Measurements from ENCODE around the gene VSX2. TPM values are rescaled to one million over a fixed set of nuclear protein-coding genes. Genes with fewer than 3 reads are reported as not detected.

Gene VSX2
- polyA plus RNA-seq, 1 donor (not counting 4 experiments of a cell fraction or from before 2014, with no cell fraction given) = not detected

DNA sequence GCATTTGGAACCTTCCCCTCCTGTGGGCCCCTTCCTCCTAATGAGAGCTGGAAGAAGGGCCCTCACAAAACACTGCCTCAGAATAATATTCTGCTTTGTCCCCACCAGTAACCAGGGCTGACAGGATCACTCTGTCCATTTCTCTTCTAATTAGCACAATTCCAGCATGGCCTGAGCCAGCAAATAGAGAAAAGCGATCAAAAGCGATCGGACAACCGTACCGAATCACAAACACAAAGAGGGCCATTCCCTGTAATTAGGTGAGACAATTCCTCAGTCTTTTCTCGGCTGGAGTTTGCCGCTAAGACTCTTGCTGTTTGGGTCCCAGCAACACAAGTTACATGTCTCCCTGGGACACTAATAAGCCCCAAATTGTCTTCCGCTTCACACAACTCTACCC is 35.6 kb upstream of the VSX2 start:
- TF ChIP-seq EZH2 (IDR thresholded peaks at IDR 0.05; ENCODE audit: low read length) = no peak
- TF ChIP-seq, protein P1, sequence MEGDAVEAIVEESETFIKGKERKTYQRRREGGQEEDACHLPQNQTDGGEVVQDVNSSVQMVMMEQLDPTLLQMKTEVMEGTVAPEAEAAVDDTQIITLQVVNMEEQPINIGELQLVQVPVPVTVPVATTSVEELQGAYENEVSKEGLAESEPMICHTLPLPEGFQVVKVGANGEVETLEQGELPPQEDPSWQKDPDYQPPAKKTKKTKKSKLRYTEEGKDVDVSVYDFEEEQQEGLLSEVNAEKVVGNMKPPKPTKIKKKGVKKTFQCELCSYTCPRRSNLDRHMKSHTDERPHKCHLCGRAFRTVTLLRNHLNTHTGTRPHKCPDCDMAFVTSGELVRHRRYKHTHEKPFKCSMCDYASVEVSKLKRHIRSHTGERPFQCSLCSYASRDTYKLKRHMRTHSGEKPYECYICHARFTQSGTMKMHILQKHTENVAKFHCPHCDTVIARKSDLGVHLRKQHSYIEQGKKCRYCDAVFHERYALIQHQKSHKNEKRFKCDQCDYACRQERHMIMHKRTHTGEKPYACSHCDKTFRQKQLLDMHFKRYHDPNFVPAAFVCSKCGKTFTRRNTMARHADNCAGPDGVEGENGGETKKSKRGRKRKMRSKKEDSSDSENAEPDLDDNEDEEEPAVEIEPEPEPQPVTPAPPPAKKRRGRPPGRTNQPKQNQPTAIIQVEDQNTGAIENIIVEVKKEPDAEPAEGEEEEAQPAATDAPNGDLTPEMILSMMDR (optimal IDR thresholded peaks at IDR 0.05 in 1 of 3, IDR thresholded peaks at IDR 0.05 in 1 of 3, conservative IDR thresholded peaks at IDR 0.05 in 1 of 3; ENCODE audit: extremely low read depth in 1 of 3, insufficient read depth in 2 of 3, low read length in 3 of 3) = no peak
- Histone ChIP-seq H2AFZ (ENCODE audit: control insufficient read depth, low read length) (no peak overlapping the region), H4K20me1 (ENCODE audit: control insufficient read depth, extremely low read depth, insufficient read depth, low read length) (no peaks in the 10 kb centered on the region), H3K4me2 (ENCODE audit: control insufficient read depth, extremely low read depth, insufficient read depth, low read depth, low read length) (no peak overlapping the region), H3K4me3 (ENCODE audit: control insufficient read depth in 2 of 3, extremely low read depth in 1 of 3, insufficient read depth in 2 of 3, low read depth in 1 of 3, low read length in 3 of 3) (no peak overlapping the region), H3K27me3 (ENCODE audit: control insufficient read depth, extremely low read depth, insufficient read depth, low read length) (no peaks in the 10 kb centered on the region), H3K36me3 (ENCODE audit: control insufficient read depth in 2 of 2, extremely low read depth in 1 of 2, insufficient read depth in 2 of 2, low read length in 2 of 2) (peaks cover 0 to 3% of the 10 kb centered on the region in 2 experiments), H3K9me1 (ENCODE audit: control insufficient read depth, extremely low read depth, insufficient read depth, low read length) (no peaks in the 10 kb centered on the region), H3K27ac (ENCODE audit: control insufficient read depth, insufficient read depth, low read length) (no peak overlapping the region), H3K9me3 (ENCODE audit: control insufficient read depth, low read depth, low read length) (no peaks in the 10 kb centered on the region), H3K4me1 (ENCODE audit: control insufficient read depth, extremely low read depth, insufficient read depth, low read length) (no peaks in the 10 kb centered on the region), H3K9ac (ENCODE audit: control insufficient read depth, extremely low read depth, insufficient read depth, low read length) (no peak overlapping the region), H3K79me2 (ENCODE audit: control insufficient read depth, insufficient read depth, low read length) (no peaks in the 10 kb centered on the region)
- dilution Hi-C loops (cut with MboI; ENCODE audit: extremely low pct_ligation_motif_present, low sequenced_read_pairs) = no loop called here
- DNase-seq (ENCODE audit: low read depth, low spot score) (no peak), FAIRE-seq (no peak)

DNA sequence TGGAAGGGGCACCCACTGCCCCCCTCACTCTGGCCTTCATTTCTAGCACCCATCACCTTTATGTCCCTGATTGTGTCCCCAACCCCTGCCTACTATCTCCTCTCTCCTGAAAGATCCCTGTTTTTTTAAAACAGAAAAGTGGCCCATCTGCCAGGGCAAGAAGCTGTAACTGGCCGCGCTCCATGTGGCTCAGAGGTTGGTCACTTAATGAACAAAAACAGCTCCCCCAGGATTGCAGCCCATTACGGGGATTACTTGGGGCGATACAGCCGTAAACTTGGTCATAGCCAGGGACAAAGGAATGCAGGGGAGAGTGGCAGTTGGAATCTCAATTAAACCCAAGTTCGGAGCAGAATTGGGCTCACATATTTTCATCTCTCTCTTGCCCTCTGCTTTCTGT is 34.8 kb upstream of the VSX2 start:
- TF ChIP-seq, protein P1 (optimal IDR thresholded peaks at IDR 0.05 in 1 of 3, IDR thresholded peaks at IDR 0.05 in 1 of 3, conservative IDR thresholded peaks at IDR 0.05 in 1 of 3; ENCODE audit: extremely low read depth in 1 of 3, insufficient read depth in 2 of 3, low read length in 3 of 3) = no peak
- TF ChIP-seq EZH2 (IDR thresholded peaks at IDR 0.05; ENCODE audit: low read length) = no peak
- Histone ChIP-seq H3K9me3 (ENCODE audit: control insufficient read depth, low read depth, low read length) (no peaks in the 10 kb centered on the region), H3K9ac (ENCODE audit: control insufficient read depth, extremely low read depth, insufficient read depth, low read length) (no peak overlapping the region), H3K4me3 (ENCODE audit: control insufficient read depth in 2 of 3, extremely low read depth in 1 of 3, insufficient read depth in 2 of 3, low read depth in 1 of 3, low read length in 3 of 3) (no peak overlapping the region), H3K27me3 (ENCODE audit: control insufficient read depth, extremely low read depth, insufficient read depth, low read length) (no peaks in the 10 kb centered on the region), H3K27ac (ENCODE audit: control insufficient read depth, insufficient read depth, low read length) (no peak overlapping the region), H3K79me2 (ENCODE audit: control insufficient read depth, insufficient read depth, low read length) (no peaks in the 10 kb centered on the region), H3K4me1 (ENCODE audit: control insufficient read depth, extremely low read depth, insufficient read depth, low read length) (no peaks in the 10 kb centered on the region), H3K36me3 (ENCODE audit: control insufficient read depth in 2 of 2, extremely low read depth in 1 of 2, insufficient read depth in 2 of 2, low read length in 2 of 2) (no peaks in the 10 kb centered on the region), H2AFZ (ENCODE audit: control insufficient read depth, low read length) (no peak overlapping the region), H3K9me1 (ENCODE audit: control insufficient read depth, extremely low read depth, insufficient read depth, low read length) (no peaks in the 10 kb centered on the region), H4K20me1 (ENCODE audit: control insufficient read depth, extremely low read depth, insufficient read depth, low read length) (no peaks in the 10 kb centered on the region), H3K4me2 (ENCODE audit: control insufficient read depth, extremely low read depth, insufficient read depth, low read depth, low read length) (no peak overlapping the region)
- dilution Hi-C loops (cut with MboI; ENCODE audit: extremely low pct_ligation_motif_present, low sequenced_read_pairs) = no loop called here
- DNase-seq (ENCODE audit: low read depth, low spot score) (no peak), FAIRE-seq (no peak)

All from keratinocyte (primary cell).